GM10847 (cell line): Measurements from ENCODE around the gene EP300.
A peak's percentile ranks its signal among the peaks of the same experiment; 100 is the strongest.

Experiments
- POLR2A ChIP-seq: IDR thresholded peaks from 2 replicates; pipeline ENCODE4 v1.6.1; 2011; ENCODE audit not compliant: insufficient read length; ENCODE audit errors: extremely low read depth

EP300 gene

DNA sequence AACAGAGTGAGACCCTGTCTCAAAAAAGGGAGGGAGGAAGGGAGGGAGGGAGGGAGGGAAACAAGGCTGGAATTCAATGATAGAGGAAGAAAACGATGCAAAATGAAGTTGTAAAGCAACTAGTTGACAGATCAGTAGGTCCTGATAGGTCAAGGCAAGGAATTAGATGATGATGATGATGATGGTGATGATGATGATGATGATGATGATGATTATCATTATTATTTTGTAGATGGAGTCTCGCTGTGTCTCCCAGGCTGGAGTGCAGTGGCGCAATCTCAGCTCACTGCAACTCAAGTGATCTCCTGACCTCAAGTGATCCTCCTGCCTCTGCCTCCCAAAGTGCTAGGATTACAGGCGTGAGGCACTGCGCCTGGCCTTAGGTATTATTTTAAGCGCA lies 101.4 kb downstream of the EP300 start:
- no peak for TF ChIP-seq POLR2A

- no peak for TF ChIP-seq POLR2A
These were observed 104.9 kb downstream of the EP300 start for GRCh38 chr22:41197038-41197972.

- TF ChIP-seq POLR2A: no peak
These were observed 105.7 kb downstream of the EP300 start for GRCh38 chr22:41198027-41198580.

DNA sequence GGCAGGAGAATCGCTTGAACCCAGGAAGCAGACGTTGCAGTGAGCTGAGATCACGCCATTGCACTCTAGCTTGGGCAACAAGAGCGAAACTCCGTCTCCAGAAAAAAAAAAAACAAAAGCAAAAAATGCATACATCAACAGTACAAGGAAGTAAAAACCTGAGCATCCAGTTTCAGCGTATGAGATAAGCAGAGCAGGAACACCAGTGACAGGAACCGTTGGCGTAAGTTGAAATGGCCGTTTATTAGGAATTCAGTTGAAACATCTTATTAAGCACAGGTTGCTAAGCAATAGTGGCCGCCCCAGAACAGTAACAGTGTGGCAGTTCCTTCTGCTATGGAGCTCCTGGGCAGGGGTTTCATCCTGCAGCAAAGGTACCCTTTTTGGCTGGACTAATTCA lies 108.7 kb downstream of the EP300 start:
- TF ChIP-seq POLR2A: no peak

DNA sequence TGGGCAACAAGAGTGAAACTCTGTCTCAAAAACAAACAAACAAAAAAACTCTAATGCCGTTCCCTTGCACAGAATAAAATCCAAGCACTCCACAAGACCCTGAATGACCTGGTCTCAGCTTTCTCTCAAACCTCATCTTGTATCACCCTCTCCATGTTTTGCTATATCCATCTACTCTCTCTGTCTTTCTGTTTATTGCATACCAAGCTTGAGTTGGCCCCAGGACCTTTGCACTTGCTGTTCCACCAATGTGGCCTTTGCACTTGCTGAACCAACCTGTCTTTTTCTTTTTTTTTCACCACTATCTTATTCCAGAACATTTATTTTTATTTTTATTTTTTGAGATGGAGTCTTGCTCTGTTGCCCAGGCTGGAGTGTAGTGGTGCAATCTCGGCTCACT lies 110.7 kb downstream of the EP300 start:
- TF ChIP-seq POLR2A: no peak

- TF ChIP-seq POLR2A: no peak
These were observed 111.7 kb downstream of the EP300 start for GRCh38 chr22:41204066-41204465.

- TF ChIP-seq POLR2A: peak; percentile 70
These were observed 112.9 kb downstream of the EP300 start, which contains the start of gene L3MBTL2 for GRCh38 chr22:41204992-41205900. TSS of gene L3MBTL2 (plus strand) at chr22:41205312. CDS start at chr22:41205363, 51 bp downstream.

DNA sequence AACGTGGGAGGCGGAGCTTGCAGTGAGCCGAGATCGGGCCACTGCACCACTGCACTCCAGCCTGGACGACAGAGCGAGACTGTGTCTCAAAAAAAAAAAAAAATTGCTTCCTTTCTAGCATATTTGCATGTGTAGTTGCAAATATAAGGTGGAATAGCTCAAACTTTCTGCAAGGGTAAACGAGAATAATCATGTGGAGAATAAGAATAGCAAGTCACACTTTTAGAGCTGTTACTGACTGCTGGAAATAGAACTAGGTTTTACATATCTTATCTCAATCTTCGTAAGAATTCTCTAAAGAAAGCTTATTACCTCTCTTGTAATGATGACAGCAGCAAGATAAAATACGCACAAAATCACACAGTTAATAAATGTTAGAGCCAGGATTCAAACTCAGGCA lies 114.3 kb downstream of the EP300 start:
- no peak for TF ChIP-seq POLR2A

GRCh38 chr22:41215409-41215808 lies 123.0 kb downstream of the EP300 start:
- no peak for TF ChIP-seq POLR2A

DNA sequence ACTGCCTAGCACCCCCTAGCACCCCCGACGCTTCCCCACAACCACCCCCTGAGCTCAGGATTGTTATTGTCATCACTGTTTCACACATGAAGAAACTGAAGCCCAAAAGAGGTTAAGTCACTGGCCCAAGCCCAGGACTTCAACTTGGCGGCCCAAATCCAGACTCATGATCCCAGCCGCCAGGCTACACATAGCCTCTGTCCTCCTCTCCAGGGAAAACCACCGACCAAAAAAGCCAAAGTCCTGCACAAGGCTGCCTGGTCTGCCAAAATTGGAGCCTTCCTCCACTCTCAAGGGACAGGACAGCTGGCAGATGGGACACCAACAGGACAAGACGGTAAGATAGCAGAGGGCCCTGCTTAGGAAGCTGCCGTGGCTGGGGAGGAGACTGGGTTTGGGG lies 123.5 kb downstream of the EP300 start:
- TF ChIP-seq POLR2A: no peak

DNA sequence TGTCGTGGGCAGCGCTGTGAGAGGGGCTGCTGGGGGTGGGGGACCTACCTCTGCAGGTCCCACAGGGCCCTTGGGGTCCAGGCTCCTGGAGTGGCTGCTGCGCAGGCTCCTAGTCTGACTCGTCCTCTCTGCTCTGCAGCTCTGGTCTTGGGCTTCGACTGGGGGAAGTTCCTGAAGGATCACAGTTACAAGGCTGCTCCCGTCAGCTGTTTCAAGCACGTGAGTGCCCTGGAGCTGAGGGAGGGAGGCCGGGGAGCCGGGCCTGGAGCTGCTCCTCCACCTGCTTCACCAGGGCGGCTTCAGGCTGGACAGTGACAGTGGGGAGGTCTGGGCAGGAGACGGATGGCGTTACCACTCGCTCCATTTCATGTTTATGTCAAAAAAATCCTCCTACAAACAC lies 124.6 kb downstream of the EP300 start:
- no peak for TF ChIP-seq POLR2A

GRCh38 chr22:41217553-41218157 lies 125.3 kb downstream of the EP300 start:
- TF ChIP-seq POLR2A: no peak

GRCh38 chr22:41222846-41223507 lies 130.6 kb downstream of the EP300 start:
- no peak for TF ChIP-seq POLR2A

- no peak for TF ChIP-seq POLR2A
These were observed 131.1 kb downstream of the EP300 start for GRCh38 chr22:41223535-41223934.
